GM19238 (cell line): ENCODE data around the gene TMEM81.

Source experiments
- DNase-seq: peaks from one replicate; pipeline ENCODE4 v3.0.0; 2011; ENCODE audit warnings: low spot score; ENCODE audit not compliant: insufficient read length

The TMEM81 gene

DNA sequence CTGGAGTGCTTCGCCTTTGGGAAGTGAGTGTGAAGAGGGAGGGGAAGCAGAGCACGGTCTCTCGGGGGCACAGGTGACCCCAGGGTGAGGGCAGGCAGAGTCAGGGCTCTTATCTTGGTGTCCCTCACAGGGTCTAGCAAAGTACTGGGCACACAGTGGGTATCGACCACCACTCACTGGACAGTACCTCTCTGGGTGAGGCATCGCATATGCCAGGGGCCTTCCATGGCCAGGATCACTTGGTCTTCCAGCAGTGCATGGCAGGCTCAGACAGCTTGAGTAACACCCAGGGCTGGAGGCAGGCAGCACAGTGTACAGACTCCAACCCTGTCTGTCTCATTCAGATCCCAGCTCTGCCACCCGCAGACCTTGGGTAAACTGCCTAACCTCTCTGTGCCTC is 24.6 kb downstream of the TMEM81 start:
- no peak for DNase-seq

DNA sequence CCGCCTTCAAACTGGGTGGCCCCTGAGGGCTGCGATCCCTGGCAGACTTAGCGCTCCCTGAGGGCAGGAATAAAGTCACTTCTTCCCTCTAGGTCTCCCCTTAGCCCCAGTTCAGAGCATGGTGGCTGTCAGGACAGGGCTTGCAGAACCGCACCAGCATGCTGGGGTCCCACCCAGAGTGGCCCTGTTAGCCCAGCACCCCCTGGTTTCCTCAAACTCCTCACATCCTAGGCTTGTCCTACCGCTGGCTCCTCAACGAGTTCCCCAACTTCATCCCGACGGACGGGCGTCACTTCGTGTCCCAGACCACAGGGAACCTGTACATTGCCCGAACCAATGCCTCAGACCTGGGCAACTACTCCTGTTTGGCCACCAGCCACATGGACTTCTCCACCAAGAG is 25.4 kb downstream of the TMEM81 start:
- DNase-seq: no peak

GRCh38 chr1:205057808-205058575 is 26.3 kb downstream of the TMEM81 start:
- DNase-seq: no peak

DNA sequence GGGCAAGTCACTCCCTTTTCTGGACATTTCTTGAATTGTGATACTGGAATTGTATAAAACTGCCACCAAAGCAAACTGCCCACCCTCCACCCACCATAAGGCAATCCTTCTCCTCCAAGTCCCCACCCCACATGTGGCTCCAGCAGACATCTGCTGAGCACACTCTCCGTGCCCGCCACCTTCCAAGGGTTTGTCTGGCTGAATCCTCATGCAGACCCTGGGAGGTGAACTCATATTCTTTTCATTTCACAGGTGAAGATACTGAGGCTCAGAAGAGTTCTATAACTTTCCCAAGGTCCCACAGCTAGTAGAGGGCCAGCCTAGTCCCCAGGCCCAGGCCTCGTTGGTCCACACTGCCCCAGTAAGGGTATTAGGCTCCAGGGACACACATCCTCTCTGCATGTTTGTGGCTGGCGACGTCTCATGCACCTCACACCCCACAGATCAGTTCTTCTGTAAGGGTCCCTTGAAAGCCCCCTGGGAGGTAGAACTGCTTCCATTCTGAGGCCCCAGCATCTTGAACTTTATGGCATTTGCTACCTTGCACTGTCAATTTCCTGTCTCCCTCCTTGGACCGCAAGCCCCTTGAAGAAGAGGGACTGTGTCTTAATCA is 27.2 kb downstream of the TMEM81 start:
- no peak for DNase-seq

GRCh38 chr1:205056188-205056611 is 28.1 kb downstream of the TMEM81 start:
- no peak for DNase-seq

DNA sequence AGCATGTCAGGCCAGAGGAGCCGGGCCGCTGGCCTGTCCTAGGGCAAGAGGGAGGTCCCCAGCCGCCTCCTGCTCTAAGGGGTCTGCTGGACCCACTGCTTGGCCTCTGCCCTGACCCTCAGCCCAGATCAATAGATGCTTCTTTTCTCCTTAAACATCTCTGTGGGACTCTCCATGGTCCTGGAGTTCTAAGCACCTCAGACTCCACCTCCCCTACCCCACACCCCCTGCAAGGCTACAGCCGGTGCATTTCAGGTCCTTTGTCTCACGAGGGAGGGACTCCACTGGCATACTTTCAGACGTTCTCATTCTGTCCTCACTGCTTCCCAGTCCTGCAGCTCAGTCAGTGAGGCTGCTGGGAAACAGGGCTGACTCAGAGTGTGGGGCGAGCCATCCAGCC is 30.2 kb downstream of the TMEM81 start:
- no peak for DNase-seq

- no peak for DNase-seq
Measured at GRCh38 chr1:205053296-205053695, 31.0 kb downstream of the TMEM81 start.

- no peak for DNase-seq
Measured at GRCh38 chr1:205052690-205053089, 31.6 kb downstream of the TMEM81 start.

DNA sequence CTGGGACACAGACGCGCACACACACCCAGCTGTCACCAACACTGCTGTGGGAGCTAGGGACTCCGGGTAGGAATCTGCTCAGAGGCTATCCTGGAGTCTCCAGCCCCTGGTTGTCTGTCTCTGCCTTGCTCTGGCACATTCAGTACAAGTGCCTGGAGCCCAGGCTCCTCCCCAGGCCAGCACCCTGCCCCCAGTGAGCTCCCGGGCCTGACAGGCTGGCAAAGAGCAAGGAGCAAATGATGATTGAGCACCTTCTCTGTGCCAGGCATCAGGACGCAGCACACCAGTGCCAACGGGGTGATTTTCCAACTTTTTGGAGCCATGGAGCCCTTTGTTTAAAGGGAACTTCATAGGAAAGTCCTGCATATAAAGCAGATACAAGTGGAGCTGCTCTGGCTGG is 34.8 kb downstream of the TMEM81 start:
- no peak for DNase-seq

- DNase-seq: no peak
Measured at GRCh38 chr1:205048382-205048781, 35.9 kb downstream of the TMEM81 start.

GRCh38 chr1:205047764-205048231 is 36.5 kb downstream of the TMEM81 start:
- DNase-seq: no peak

- no peak for DNase-seq
Measured at GRCh38 chr1:205046870-205047269, 37.4 kb downstream of the TMEM81 start.

DNA sequence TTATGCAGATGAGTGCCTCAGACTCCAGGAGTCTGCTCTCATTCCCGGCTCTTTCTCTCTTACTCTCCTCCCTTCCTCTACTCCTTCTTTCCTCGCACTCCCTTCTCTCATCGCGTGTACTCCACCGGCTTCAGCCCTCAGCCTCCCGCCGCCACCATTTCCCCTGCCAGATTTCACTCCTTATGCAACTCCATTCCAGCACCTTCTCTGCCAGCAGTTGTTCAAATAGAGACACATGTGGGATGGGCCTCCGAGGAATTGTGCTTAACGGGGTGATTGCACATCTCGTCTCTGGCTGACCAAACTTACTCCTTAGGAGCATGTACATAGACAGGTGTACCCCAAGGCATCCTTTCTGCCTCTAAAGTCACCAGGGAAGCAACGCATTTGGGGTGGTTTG is 39.1 kb downstream of the TMEM81 start:
- no peak for DNase-seq

DNA sequence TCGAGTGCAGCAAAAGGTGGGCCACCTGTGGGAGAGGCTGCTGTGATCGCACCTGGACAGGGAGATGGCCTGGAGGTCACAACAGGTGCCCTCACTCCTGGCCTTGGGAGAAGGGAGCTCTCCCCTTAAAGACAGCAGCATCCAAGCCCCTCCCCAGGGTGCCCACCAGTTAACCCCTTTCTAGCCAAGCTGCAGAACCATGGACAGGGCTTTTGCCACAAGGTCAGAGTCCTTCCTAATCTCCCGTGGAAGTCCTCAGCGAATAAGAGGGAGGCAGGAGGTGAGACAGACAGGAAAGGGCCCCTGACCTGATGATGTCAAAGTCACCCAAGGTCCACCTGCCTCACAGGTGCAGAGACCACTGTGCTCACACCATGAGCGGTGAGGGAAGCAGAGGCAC is 39.5 kb downstream of the TMEM81 start:
- no peak for DNase-seq

GRCh38 chr1:205043866-205044265 is 40.4 kb downstream of the TMEM81 start:
- DNase-seq: no peak

DNA sequence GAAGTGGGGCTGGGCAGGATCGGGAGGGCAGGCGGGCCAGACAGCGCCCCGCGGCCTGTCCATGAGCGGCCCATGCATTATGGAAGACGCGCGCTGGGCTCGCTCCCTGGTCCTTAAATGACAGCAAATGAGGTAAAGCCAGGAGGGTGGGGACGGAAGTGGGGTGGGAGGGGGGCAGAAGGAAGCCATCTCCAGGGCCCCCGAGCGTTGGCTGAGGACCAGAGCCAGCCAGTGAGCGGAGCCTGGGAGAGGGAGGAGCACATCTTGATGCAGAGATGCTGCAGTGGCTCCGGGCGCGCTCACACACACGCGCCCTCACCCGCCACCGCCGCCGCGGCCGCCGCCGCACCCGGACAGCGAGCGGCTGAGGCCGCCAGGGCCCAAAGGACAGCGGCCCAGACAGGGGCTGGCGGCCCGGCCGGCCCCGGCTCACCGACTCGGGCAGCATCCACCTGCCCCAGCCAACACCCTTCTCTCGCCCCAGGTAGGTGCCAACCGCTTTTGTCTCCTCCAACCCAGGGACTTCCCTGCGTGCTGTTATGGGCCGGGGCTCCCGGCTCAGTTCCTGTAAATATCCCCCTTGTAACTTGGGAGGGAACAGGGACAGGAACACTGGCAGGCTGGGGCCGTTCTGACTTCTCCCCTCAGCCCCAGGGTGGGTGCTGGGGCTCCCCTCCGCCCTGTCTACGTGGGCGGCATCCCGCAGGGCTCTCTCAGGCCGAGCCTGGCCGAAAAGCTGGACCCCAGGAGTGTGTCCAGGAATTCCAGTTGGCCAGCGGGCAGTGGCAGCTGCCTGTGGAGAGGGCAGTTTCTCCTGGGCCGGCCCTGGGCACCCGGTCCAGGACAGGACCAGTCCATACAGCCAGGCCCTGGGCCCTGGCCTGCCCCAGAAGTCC is 41.1 kb downstream of the TMEM81 start, which contains the start of gene CNTN2:
Gene CNTN2, plus strand, starts transcription at position 302 of the 896 bp plus-strand sequence. CDS start 9,974 bp downstream, outside the sequence.
- no peak for DNase-seq

- no peak for DNase-seq
Measured at GRCh38 chr1:205041998-205042910, 42.0 kb downstream of the TMEM81 start.

- no peak for DNase-seq
Measured at GRCh38 chr1:205041001-205041715, 43.1 kb downstream of the TMEM81 start.

DNA sequence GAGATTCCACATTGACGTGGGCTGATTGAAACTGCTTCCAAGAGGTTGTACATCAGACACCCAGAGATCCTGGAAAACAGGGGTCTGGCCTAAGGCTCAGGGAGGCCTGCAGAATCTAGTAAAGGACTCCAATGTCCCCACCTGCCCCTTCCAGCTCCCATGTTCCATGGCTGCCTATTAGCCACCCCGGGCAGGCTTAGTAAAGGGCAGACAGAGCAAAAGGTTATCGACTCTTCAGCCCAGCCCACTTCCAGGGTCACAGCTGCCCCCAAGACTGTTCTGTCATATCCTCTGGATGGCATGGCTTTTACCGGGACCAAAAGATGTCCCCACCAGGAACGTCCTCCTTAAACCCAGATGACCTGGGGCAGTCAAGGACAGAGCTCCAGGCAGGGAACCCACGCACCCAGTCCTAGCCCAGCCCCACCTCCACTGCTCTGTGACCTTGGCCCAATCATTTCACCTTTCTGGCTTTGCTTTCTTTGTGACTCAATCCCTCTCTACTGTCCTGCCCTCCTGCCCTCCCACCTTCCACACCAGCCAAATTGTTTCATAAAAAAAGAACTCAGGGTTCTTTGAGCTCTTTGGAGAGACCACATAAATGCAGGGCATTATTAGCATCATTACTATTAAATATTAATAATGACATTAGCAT is 46.0 kb downstream of the TMEM81 start:
- no peak for DNase-seq

DNA sequence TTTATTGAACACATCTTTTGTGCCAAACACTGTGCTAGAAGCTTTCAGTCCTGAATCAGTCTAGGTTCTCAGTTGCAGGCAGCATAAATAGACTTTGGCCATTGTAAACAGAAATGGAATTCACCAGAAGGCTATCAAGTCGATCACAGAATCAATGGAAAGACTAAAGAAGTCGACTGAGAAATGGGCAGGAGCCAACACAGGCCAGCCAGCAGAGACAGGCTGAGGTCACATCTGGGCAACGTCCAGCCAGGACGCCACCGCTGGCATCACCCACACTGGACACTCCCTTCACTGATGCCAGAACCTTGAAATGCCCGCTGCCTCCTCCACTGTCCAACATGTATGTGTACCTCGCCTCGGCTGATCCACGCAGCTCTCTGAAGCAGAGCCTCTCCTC is 46.7 kb downstream of the TMEM81 start:
- DNase-seq: no peak
